H9 (cell line): Measurements from ENCODE around the gene ZNF569. TPM values are rescaled to one million over a fixed set of nuclear protein-coding genes. Genes with fewer than 3 reads are reported as not detected.
"Not testable (repeated sequence)": the region's sequence is repeated elsewhere in the genome, so short reads cannot be mapped to it uniquely, and the experiment has no call there.

Experiments
- DNase-seq: peaks from one replicate; pipeline ENCODE4 v3.0.0-alpha.2; 2017
- H2AFZ ChIP-seq: one replicate; pipeline ENCODE4 v1.6.1; 2013; ENCODE audit warnings: mild to moderate bottlenecking, low read length, control low read depth, moderate library complexity
- H2AK5ac ChIP-seq: 2 replicates; pipeline ENCODE4 v1.6.1; 2013; ENCODE audit warnings: low read length, control low read depth, mixed read lengths; ENCODE audit not compliant: insufficient read length
- H2BK120ac ChIP-seq: one replicate; pipeline ENCODE4 v1.6.1; 2013; ENCODE audit warnings: low read depth, mild to moderate bottlenecking, low read length, control low read depth, inconsistent platforms; ENCODE audit not compliant: poor library complexity, severe bottlenecking
- H2BK12ac ChIP-seq: 2 replicates; pipeline ENCODE4 v1.6.1; 2013; ENCODE audit warnings: low read length, control low read depth, mixed read lengths, low read depth; ENCODE audit not compliant: insufficient read length
- H2BK15ac ChIP-seq: 2 replicates; pipeline ENCODE4 v1.6.1; 2013; ENCODE audit warnings: low read depth, low read length, control low read depth
- H2BK20ac ChIP-seq: one replicate; pipeline ENCODE4 v1.6.1; 2013; ENCODE audit warnings: low read depth, mild to moderate bottlenecking, low read length, control low read depth, inconsistent platforms; ENCODE audit not compliant: poor library complexity, severe bottlenecking
- H2BK5ac ChIP-seq: 2 replicates; pipeline ENCODE4 v1.6.1; 2013; ENCODE audit warnings: low read length, control low read depth, mixed read lengths; ENCODE audit not compliant: insufficient read length
- H3K14ac ChIP-seq: 2 replicates; pipeline ENCODE4 v1.6.1; 2013; ENCODE audit warnings: low read length, control low read depth; ENCODE audit not compliant: insufficient read depth
- H3K18ac ChIP-seq: 2 replicates; pipeline ENCODE4 v1.6.1; 2013; ENCODE audit warnings: low read depth, mild to moderate bottlenecking, mixed read lengths, low read length, control low read depth; ENCODE audit not compliant: insufficient read length
- H3K23ac ChIP-seq: 2 replicates; pipeline ENCODE4 v1.6.1; 2013; ENCODE audit warnings: low read length, control low read depth, mixed read lengths, low read depth; ENCODE audit not compliant: insufficient read length
- H3K23me2 ChIP-seq: 2 replicates; pipeline ENCODE4 v1.6.1; 2013; ENCODE audit warnings: low read depth, mild to moderate bottlenecking, mixed read lengths, low read length, control low read depth; ENCODE audit not compliant: insufficient read length, poor library complexity, severe bottlenecking
- H3K27ac ChIP-seq: 2 replicates; pipeline ENCODE4 v1.5.1; 2013; ENCODE audit warnings: low read length, control low read depth, mixed read lengths, low read depth; ENCODE audit not compliant: insufficient read length
- H3K27me3 ChIP-seq: 2 replicates; pipeline ENCODE4 v1.6.1; 2013; ENCODE audit warnings: low read length, control low read depth, inconsistent platforms; ENCODE audit not compliant: insufficient read depth
- H3K4ac ChIP-seq: 2 replicates; pipeline ENCODE4 v1.6.1; 2013; ENCODE audit warnings: low read depth, mild to moderate bottlenecking, control low read depth, inconsistent platforms, low read length, moderate library complexity
- H3K4me1 ChIP-seq: 2 replicates; pipeline ENCODE4 v1.6.1; 2013; ENCODE audit warnings: low read length, control low read depth, inconsistent platforms; ENCODE audit not compliant: insufficient read depth
- H3K4me2 ChIP-seq: 2 replicates; pipeline ENCODE4 v1.6.1; 2013; ENCODE audit warnings: low read length, control low read depth, mixed read lengths; ENCODE audit not compliant: insufficient read length, insufficient read depth
- H3K56ac ChIP-seq: 2 replicates; pipeline ENCODE4 v1.6.1; 2013; ENCODE audit warnings: low read depth, mild to moderate bottlenecking, mixed read lengths, low read length, control low read depth; ENCODE audit not compliant: insufficient read length
- H3K79me1 ChIP-seq: 2 replicates; pipeline ENCODE4 v1.6.1; 2013; ENCODE audit warnings: low read depth, mild to moderate bottlenecking, moderate library complexity, low read length, control low read depth, inconsistent platforms; ENCODE audit not compliant: insufficient read depth, poor library complexity, severe bottlenecking
- H3K79me2 ChIP-seq: 2 replicates; pipeline ENCODE4 v1.6.1; 2013; ENCODE audit warnings: low read length, control low read depth, inconsistent platforms; ENCODE audit not compliant: insufficient read depth
- H3K9ac ChIP-seq: 2 replicates; pipeline ENCODE4 v1.6.1; 2013; ENCODE audit warnings: low read length, control low read depth, mixed read lengths; ENCODE audit not compliant: insufficient read length; ENCODE audit errors: extremely low read depth
- H3K9me3 ChIP-seq: one replicate; pipeline ENCODE4 v1.6.1; 2013; ENCODE audit warnings: low read depth, low read length, inconsistent platforms; ENCODE audit not compliant: control insufficient read depth
- H3T11ph ChIP-seq: one replicate; pipeline ENCODE4 v1.6.1; 2013; ENCODE audit warnings: mild to moderate bottlenecking, low read length, control low read depth, inconsistent platforms
- H4K20me1 ChIP-seq: one replicate; pipeline ENCODE4 v1.6.1; 2013; ENCODE audit not compliant: control insufficient read depth, insufficient read length, insufficient read depth
- H4K5ac ChIP-seq: 2 replicates; pipeline ENCODE4 v1.6.1; 2013; ENCODE audit warnings: low read depth, mild to moderate bottlenecking, mixed read lengths, low read length, control low read depth; ENCODE audit not compliant: insufficient read length
- H4K8ac ChIP-seq: replicated peaks from 2 replicates; pipeline ENCODE4 v1.6.1; 2013; ENCODE audit warnings: low read length, control low read depth, mixed read lengths, low read depth; ENCODE audit not compliant: insufficient read length
- H4K91ac ChIP-seq: 2 replicates; pipeline ENCODE4 v1.6.1; 2013; ENCODE audit warnings: low read depth, mild to moderate bottlenecking, moderate library complexity, mixed read lengths, low read length, control low read depth; ENCODE audit not compliant: insufficient read length
- H3K27ac Mint-ChIP-seq, 3 experiments: 2 replicates in 2 of 3; 3 replicates in 1 of 3; pipeline ENCODE4 v1.8.0; 2020 to 2021; ENCODE audit warnings: mixed read lengths in 3 of 3, mild to moderate bottlenecking in 1 of 3, moderate library complexity in 1 of 3
- H3K27me3 Mint-ChIP-seq: 2 replicates; pipeline ENCODE4 v1.8.0; 2021; ENCODE audit warnings: low read depth, mild to moderate bottlenecking, moderate library complexity, mixed read lengths
- H3K36me3 Mint-ChIP-seq, 3 experiments: 2 replicates in 2 of 3; 3 replicates in 1 of 3; pipeline ENCODE4 v1.8.0; 2020 to 2021; ENCODE audit warnings: low read depth in 3 of 3, mixed read lengths in 3 of 3; ENCODE audit not compliant: insufficient read depth in 1 of 3
- H3K4me1 Mint-ChIP-seq, 2 experiments: 2 replicates each; pipeline ENCODE4 v1.8.0; 2020; ENCODE audit warnings: mixed read lengths in 2 of 2
- H3K4me3 Mint-ChIP-seq, 2 experiments: 2 replicates in 1 of 2; 3 replicates in 1 of 2; pipeline ENCODE4 v1.8.0; 2020 to 2021; ENCODE audit warnings: mild to moderate bottlenecking in 2 of 2, mixed read lengths in 2 of 2, moderate library complexity in 1 of 2
- H3K9me3 Mint-ChIP-seq, 2 experiments: 2 replicates in 1 of 2; 3 replicates in 1 of 2; pipeline ENCODE4 v1.8.0; 2020; ENCODE audit warnings: mild to moderate bottlenecking in 2 of 2, mixed read lengths in 2 of 2, moderate library complexity in 1 of 2
- WGBS: extraction: QIAGEN DNeasy Blood & Tissue Kit; methylation state at CpG from one replicate; pipeline ENCODE4 v1.1.7; 2013; ENCODE audit warnings: missing lambda C conversion rate, low lambda C conversion rate, mixed read lengths; ENCODE audit not compliant: insufficient read length; ENCODE audit errors: extremely low coverage; 5-methylcytosine and 5-hydroxymethylcytosine counted together
- total RNA-seq: library from RNA; stranded (reverse); gene quantifications from 2 replicates; pipeline ENCODE4 v1.2.1, GENCODE V29; 2021
- TF ChIP-seq, protein P1 (sequence below): fragments of 200-600 bp; sonication (generic); conservative IDR thresholded peaks from 3 replicates; pipeline ENCODE4 v1.8.0; 2021; ENCODE audit warnings: antibody characterized with exemption, mild to moderate bottlenecking

Gene ZNF569
- total RNA-seq, 1 experiment from 2014 or later = 14.2 TPM

GRCh38 chr19:37370880-37371661 is 96.2 kb downstream of the ZNF569 start, which contains the start of gene ZNF527:
Gene ZNF527, plus strand, starts transcription at chr19:37371099. Its CDS starts 3,100 bp downstream, at chr19:37374199.
- H2BK12ac ChIP-seq = no peak within 1 kb of the TSS
- H4K5ac ChIP-seq = no peak within 1 kb of the TSS
- H3K4me2 ChIP-seq = peak within 1 kb of the TSS; percentile 90
- H3K23ac ChIP-seq = no peak within 1 kb of the TSS
- H3K4ac ChIP-seq = no peak within 1 kb of the TSS
- peak within 1 kb of the TSS; percentile 77; the same call in 1 of the 2 replicates for H3K14ac ChIP-seq
- Mint-ChIP-seq H3K9me3 (peaks cover 6 to 18% of the 10 kb centered on the region in 2 experiments), H3K27me3 (no peaks in the 10 kb centered on the region; the same call in 1 of the 2 replicates), H3K4me3 (peak within 1 kb of the TSS; percentile 82 to 89), H3K4me1 (peaks cover 8 to 11% of the 10 kb centered on the region in 2 experiments), H3K36me3 (peaks cover 0 to 6% (median 0%) of the 10 kb centered on the region in 3 experiments; a peak in 5 of 7 replicates), H3K27ac (peak within 1 kb of the TSS; percentile 88 to 99 (median 92); a peak in 5 of 7 replicates)
- H2AK5ac ChIP-seq = no peak within 1 kb of the TSS
- no CpG with 5 or more reads among the region's 58 CpGs for WGBS
- peaks cover 5% of the 10 kb centered on the region for H3K9me3 ChIP-seq
- no peaks in the 10 kb centered on the region for H3K79me1 ChIP-seq
- peak within 1 kb of the TSS; percentile 89 for H2AFZ ChIP-seq
- H3K4me1 ChIP-seq = no peaks in the 10 kb centered on the region; the same call in 1 of the 2 replicates
- no peak within 1 kb of the TSS for H2BK15ac ChIP-seq
- H3K18ac ChIP-seq = peak within 1 kb of the TSS; percentile 51
- H3K23me2 ChIP-seq = peaks cover 3% of the 10 kb centered on the region
- H3K56ac ChIP-seq = no peak within 1 kb of the TSS
- DNase-seq = peak; percentile 98
- H4K20me1 ChIP-seq = no peaks in the 10 kb centered on the region
- H4K91ac ChIP-seq = no peak within 1 kb of the TSS
- no peak within 1 kb of the TSS for H2BK120ac ChIP-seq
- H3K27ac ChIP-seq = no peak within 1 kb of the TSS
- H3T11ph ChIP-seq = no peak within 1 kb of the TSS
- no peak within 1 kb of the TSS for H2BK5ac ChIP-seq
- H3K27me3 ChIP-seq = no peaks in the 10 kb centered on the region
- TF ChIP-seq, protein P1, sequence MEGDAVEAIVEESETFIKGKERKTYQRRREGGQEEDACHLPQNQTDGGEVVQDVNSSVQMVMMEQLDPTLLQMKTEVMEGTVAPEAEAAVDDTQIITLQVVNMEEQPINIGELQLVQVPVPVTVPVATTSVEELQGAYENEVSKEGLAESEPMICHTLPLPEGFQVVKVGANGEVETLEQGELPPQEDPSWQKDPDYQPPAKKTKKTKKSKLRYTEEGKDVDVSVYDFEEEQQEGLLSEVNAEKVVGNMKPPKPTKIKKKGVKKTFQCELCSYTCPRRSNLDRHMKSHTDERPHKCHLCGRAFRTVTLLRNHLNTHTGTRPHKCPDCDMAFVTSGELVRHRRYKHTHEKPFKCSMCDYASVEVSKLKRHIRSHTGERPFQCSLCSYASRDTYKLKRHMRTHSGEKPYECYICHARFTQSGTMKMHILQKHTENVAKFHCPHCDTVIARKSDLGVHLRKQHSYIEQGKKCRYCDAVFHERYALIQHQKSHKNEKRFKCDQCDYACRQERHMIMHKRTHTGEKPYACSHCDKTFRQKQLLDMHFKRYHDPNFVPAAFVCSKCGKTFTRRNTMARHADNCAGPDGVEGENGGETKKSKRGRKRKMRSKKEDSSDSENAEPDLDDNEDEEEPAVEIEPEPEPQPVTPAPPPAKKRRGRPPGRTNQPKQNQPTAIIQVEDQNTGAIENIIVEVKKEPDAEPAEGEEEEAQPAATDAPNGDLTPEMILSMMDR = no peak
- H3K79me2 ChIP-seq = no peaks in the 10 kb centered on the region
- peak within 1 kb of the TSS; percentile 79 for H3K9ac ChIP-seq
- no peak within 1 kb of the TSS for H2BK20ac ChIP-seq
- no peak within 1 kb of the TSS for H4K8ac ChIP-seq

DNA sequence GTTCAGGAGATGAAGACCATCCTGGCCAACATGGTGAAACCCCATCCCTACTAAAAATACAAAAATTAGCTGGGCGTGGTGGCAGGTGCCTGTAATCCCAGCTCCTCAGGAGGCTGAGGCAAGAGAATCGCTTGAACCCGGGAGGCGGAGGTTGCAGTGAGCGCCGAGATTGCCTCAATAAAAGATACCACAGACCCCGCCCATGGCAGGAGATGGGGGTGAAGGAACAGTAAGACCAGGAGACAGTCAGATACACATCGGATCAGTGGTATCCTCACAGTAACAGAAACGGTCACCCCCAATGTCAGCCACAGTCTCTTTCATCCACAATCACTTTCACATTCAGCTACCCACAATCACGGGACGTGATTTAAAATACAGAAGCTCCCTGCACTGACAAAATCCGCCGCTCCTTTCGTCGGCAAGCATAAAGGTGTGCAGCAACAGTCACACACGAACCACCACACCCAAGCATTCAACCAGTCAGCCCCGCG is 96.8 kb downstream of the ZNF569 start:
- no CpG with 5 or more reads among the region's 18 CpGs for WGBS
- H2BK5ac ChIP-seq, H3K9me3 ChIP-seq, H3K27ac ChIP-seq, H3K27me3 Mint-ChIP-seq, H2BK20ac ChIP-seq, H3K79me2 ChIP-seq, H3K27me3 ChIP-seq, H2BK15ac ChIP-seq, H3K79me1 ChIP-seq, H3K23ac ChIP-seq, H2BK120ac ChIP-seq, H2BK12ac ChIP-seq, H3T11ph ChIP-seq, DNase-seq, H4K5ac ChIP-seq, H3K4me1 ChIP-seq, H4K91ac ChIP-seq, H2AK5ac ChIP-seq, H3K23me2 ChIP-seq, H4K20me1 ChIP-seq, H3K56ac ChIP-seq, H4K8ac ChIP-seq, H3K4ac ChIP-seq: not testable (repeated sequence)
- peak overlapping the region; percentile 79 for H3K9ac ChIP-seq
- H3K36me3 Mint-ChIP-seq = peaks cover 4 to 10% (median 6%) of the 10 kb centered on the region in 3 experiments
- H2AFZ ChIP-seq = peak overlapping the region; percentile 89
- H3K27ac Mint-ChIP-seq = peak overlapping the region; percentile 88 to 99 (median 92); a peak in 5 of 7 replicates
- H3K4me1 Mint-ChIP-seq = peaks cover 8 to 11% of the 10 kb centered on the region in 2 experiments
- peak overlapping the region; percentile 51 for H3K18ac ChIP-seq
- H3K4me3 Mint-ChIP-seq = peak overlapping the region; percentile 82 to 89
- H3K14ac ChIP-seq = peak overlapping the region; percentile 77; the same call in 1 of the 2 replicates
- H3K4me2 ChIP-seq = peak overlapping the region; percentile 77
- H3K9me3 Mint-ChIP-seq = peaks cover 11 to 24% of the 10 kb centered on the region in 2 experiments
